NCI-H524 treated with DMSO at 0.1 percent for 48 hours (cell line): Measurements from ENCODE around the gene PRAF2.
A peak's percentile ranks its signal among the peaks of the same experiment; 100 is the strongest.

ENCODE experiments used
- DNase-seq: peaks from one replicate; lab custom pipeline; 2025; lab: John Stamatoyannopoulos, UW

PRAF2 gene

DNA sequence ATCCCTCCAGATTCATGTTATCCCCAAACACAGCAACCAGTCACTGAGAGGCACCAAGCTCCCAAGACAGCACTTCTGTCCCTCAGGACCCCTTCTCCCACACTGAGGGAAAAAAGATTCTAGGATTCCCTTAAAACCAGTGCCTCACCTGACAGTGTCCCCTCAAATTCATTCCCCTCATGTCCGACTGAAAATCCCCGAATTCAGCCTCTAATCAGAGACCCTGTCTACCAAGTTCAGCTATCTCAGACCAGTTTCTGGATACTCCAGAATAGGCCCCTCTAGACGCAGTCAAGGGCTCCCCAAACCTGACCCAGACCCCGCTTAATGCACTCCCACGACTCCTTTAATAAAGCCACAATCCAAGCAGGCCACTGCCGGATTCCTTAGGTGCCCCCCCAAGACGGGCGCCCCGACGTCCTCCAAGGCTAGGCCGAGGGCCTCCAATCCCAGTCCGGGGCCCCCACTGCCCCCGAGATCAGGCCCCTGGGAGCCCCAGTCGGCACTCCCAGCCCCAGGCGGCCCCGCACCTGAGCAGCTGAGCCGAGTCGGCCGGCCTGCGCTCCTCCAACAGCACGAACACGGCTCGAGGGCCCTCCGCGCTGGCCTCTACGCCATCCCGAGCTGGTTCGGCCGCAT, 31.1 kb downstream of the PRAF2 start:
- DNase-seq: no peak

DNA sequence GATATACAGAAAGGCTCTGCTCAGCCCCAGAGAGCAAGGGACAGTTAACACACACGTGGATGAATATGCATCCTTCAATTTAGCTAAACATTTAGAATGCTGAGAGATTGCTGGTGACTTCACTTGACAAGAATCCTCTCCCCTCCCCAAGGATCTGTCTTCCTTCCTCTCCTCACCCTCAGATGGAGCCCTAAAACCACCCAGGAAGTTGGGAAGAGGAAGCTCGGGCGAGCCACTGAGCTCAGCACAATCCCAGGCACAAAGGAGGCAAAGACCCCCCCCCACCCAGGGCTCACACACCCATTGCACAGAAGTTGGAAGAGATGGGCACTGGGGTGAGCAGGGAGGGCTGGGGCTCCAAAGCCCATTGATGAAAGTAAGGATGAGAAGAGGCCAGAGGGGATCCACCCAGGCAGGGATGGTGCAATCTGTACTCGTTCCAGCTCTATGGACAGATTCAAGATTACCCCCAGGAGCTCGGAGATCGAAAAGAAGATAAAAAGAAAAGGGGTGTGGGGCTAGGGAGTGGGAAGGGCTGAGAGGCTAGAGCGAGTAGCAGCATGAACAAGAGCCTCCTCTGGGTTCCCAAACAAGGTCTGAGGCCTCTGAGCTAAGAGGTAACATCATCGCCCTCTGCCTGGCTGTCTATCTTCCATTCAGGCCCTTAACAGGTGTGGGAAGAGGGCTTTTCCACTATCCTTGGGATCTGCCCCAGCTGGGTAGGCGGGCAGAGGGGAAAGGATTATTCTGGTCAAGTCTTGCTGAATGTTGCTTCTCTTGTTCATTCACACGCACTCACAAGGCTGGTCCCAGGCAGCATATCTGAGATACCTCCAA, 31.8 kb downstream of the PRAF2 start:
- peak; percentile 19 for DNase-seq

DNA sequence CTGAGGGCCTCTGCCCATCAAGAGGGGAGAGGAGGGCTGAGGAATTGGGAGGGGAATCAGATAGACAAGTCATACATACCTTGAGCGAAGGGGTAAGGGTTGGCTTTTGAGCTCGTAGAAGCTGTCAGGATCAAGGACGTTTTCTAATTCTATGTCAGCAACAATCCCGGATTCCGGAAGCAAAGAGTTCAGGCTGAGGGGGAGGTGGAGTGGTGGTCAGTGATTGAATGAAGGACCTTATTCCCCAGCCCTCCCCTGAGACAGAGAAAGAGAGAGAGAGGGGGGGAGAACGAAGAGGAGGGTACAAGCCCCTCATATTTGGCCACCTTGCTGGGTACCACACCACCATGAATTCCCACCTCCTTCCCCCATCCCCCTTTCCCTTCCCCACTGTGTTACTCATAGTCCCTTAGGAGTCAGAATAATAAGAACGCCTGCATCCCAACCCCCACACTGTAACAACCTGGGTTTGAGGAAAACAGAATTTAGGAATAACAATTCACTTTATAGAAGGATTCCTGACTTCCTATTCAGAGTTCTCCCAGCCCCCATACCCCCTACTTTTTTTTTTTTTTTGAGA, 33.3 kb downstream of the PRAF2 start:
- DNase-seq: no peak

DNA sequence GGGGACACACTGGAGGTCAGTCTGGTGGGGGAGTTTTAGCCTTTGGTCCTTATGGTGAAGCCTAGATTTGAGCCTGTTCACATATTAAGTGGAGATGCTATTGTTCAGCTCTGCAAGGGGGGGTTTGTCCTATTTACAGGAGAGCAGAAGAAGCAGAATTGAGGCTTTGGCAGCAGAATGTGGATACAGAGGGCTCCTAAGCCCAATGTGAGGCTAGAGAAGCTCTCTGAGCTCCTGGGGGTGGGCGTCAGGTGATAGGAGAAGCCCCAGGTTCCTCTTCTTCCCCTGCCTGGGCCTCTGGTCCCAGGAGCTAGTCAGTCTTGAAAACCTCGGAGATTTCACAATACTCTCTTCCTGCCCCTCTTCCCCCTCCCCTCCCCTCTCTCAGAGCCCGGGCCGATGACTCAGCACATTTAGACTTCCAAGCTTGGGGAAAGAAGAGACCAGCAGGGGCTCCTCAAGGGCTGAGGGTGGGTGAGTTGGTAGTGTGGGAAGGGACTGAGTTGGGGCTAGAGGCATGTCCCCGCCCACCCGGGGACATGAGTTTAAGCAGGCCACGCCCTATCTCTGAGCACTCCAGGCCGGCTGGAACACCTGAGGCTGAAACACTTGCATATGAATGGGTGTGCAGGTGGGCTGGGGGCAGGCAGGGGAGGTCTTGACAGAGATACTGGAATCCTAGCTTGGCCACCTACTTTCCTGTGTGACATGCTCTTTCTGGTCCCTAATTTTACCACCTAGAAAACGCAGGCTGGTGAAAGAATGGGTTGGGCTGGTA, 34.0 kb downstream of the PRAF2 start:
- DNase-seq: peak; percentile 1

DNA sequence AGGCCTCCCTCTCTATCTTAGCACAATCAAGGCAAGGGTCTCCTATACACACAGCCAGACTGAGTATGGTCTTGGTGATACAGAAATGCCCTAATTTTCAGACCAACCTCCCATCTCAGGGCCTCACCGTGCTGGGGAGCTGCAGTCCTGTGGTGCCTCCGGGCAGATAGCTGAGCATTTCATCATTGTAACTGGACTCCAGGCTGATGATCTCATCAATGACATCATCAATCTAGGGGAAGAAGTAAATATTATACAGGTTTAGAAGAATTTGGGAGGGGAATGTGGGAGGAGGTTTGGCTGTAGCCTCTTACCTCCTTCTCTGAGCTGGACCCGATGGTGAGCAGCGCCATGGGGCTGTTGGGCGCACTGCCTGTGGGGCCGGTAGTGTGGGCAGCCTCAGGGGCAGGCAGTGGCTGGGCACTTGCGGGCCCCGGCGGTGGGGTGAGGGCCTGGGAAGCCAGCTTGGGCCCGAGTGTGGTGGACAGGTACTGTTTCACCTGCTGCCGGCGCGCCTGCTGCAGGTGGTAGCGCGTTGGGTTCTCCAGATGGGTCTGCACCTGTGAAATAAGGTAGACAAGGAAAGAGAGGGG, 35.8 kb downstream of the PRAF2 start:
- DNase-seq: no peak

DNA sequence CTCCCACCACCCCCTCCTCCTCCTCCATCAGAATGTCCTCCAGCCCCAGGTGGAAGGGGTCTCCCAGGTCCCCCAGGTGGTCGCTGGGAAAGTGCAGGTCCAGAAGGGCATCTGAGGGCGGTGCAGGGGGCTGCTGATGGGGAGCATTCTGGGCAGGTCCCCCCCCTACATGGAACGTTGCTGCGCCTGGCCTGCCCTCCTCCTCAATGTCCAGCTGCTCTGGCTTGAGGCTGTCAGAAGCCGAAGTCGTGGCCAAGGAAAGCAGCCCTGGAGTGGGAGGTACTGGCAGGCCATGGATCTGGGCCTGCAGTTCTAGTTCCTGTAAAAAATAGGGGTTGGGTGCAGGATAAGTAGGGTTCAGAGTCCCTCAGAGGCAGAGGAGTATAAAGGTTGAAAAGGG, 43.5 kb downstream of the PRAF2 start:
- DNase-seq: no peak

DNA sequence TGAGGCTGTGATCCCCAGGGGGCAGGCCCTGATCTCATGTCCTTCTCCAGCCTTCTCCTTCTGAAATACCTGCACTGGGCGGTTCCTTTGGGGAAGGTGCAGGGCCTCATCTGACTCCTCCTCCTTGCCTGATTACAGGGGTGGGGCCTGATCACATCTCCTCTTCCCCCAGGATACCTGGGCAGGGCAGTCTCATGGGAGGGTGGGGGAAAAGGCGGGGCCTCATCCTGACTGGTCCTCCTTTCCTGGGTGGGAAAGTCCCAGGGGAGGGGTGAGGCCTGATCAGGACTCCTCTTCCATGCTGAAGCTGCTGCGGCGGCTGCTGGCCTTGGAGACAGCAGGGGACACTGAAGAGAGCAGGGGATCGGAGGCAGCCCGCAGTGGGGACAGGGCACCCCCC, 43.9 kb downstream of the PRAF2 start:
- no peak for DNase-seq
